ENCODE data around the gene PNPLA1.

PNPLA1 gene

DNA sequence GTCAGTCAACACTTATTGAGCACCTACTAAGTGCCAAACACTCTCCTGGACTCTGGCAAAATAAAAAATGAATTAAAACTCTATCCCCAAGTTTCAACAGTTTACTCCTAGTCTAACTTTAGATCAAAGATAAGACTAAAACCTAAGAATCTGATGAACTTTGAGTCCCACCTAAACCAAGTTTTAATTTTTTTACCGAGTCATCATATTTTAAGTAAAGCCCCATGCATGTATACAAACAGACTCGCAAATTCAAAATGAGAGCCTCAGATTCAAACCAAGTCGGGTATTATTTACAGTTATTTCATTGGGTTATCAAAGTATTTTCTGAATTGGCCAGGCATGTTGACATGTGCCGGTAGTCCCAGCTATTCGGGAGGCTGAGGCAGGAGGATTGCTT, 38.7 kb downstream of the PNPLA1 start:
- TF ChIP-seq PATZ1 (CRISPR knock-in tag; IDR thresholded peaks at IDR 0.05; ENCODE audit: borderline replicate concordance) (no peak), ISL1 (CRISPR knock-in tag; IDR thresholded peaks at IDR 0.05) (no peak), PPARA (CRISPR knock-in tag; IDR thresholded peaks at IDR 0.05; ENCODE audit: borderline replicate concordance) (no peak), GLIS3 (CRISPR knock-in tag; IDR thresholded peaks at IDR 0.05) (no peak), ESRRG (CRISPR knock-in tag; IDR thresholded peaks at IDR 0.05) (no peak), ZFP30 (CRISPR knock-in tag; IDR thresholded peaks at IDR 0.05) (no peak), RARB (CRISPR knock-in tag; IDR thresholded peaks at IDR 0.05) (no peak), OSR1 (CRISPR knock-in tag; IDR thresholded peaks at IDR 0.05) (no peak), ARNTL (CRISPR knock-in tag; IDR thresholded peaks at IDR 0.05; ENCODE audit: borderline replicate concordance, low read depth) (no peak), ZNF8 (CRISPR knock-in tag; IDR thresholded peaks at IDR 0.05) (no peak), SNAI2 (CRISPR knock-in tag; IDR thresholded peaks at IDR 0.05) (no peak), CSDC2 (CRISPR knock-in tag; IDR thresholded peaks at IDR 0.05) (no peak), ZNF565 (CRISPR knock-in tag; conservative IDR thresholded peaks at IDR 0.05; ENCODE audit: low read depth) (no peak)
- TF ChIP-seq, protein P1, sequence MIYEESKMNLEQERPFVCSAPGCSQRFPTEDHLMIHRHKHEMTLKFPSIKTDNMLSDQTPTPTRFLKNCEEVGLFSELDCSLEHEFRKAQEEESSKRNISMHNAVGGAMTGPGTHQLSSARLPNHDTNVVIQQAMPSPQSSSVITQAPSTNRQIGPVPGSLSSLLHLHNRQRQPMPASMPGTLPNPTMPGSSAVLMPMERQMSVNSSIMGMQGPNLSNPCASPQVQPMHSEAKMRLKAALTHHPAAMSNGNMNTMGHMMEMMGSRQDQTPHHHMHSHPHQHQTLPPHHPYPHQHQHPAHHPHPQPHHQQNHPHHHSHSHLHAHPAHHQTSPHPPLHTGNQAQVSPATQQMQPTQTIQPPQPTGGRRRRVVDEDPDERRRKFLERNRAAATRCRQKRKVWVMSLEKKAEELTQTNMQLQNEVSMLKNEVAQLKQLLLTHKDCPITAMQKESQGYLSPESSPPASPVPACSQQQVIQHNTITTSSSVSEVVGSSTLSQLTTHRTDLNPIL (CRISPR knock-in tag; IDR thresholded peaks at IDR 0.05; ENCODE audit: low read depth), result no peak
- TF ChIP-seq, protein P2, sequence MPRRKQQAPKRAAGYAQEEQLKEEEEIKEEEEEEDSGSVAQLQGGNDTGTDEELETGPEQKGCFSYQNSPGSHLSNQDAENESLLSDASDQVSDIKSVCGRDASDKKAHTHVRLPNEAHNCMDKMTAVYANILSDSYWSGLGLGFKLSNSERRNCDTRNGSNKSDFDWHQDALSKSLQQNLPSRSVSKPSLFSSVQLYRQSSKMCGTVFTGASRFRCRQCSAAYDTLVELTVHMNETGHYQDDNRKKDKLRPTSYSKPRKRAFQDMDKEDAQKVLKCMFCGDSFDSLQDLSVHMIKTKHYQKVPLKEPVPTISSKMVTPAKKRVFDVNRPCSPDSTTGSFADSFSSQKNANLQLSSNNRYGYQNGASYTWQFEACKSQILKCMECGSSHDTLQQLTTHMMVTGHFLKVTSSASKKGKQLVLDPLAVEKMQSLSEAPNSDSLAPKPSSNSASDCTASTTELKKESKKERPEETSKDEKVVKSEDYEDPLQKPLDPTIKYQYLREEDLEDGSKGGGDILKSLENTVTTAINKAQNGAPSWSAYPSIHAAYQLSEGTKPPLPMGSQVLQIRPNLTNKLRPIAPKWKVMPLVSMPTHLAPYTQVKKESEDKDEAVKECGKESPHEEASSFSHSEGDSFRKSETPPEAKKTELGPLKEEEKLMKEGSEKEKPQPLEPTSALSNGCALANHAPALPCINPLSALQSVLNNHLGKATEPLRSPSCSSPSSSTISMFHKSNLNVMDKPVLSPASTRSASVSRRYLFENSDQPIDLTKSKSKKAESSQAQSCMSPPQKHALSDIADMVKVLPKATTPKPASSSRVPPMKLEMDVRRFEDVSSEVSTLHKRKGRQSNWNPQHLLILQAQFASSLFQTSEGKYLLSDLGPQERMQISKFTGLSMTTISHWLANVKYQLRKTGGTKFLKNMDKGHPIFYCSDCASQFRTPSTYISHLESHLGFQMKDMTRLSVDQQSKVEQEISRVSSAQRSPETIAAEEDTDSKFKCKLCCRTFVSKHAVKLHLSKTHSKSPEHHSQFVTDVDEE (CRISPR knock-in tag; IDR thresholded peaks at IDR 0.05), result no peak
- TF ChIP-seq, protein P3, sequence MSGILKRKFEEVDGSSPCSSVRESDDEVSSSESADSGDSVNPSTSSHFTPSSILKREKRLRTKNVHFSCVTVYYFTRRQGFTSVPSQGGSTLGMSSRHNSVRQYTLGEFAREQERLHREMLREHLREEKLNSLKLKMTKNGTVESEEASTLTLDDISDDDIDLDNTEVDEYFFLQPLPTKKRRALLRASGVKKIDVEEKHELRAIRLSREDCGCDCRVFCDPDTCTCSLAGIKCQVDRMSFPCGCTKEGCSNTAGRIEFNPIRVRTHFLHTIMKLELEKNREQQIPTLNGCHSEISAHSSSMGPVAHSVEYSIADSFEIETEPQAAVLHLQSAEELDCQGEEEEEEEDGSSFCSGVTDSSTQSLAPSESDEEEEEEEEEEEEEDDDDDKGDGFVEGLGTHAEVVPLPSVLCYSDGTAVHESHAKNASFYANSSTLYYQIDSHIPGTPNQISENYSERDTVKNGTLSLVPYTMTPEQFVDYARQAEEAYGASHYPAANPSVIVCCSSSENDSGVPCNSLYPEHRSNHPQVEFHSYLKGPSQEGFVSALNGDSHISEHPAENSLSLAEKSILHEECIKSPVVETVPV (CRISPR knock-in tag; IDR thresholded peaks at IDR 0.05), result no peak
- TF ChIP-seq, protein P4, sequence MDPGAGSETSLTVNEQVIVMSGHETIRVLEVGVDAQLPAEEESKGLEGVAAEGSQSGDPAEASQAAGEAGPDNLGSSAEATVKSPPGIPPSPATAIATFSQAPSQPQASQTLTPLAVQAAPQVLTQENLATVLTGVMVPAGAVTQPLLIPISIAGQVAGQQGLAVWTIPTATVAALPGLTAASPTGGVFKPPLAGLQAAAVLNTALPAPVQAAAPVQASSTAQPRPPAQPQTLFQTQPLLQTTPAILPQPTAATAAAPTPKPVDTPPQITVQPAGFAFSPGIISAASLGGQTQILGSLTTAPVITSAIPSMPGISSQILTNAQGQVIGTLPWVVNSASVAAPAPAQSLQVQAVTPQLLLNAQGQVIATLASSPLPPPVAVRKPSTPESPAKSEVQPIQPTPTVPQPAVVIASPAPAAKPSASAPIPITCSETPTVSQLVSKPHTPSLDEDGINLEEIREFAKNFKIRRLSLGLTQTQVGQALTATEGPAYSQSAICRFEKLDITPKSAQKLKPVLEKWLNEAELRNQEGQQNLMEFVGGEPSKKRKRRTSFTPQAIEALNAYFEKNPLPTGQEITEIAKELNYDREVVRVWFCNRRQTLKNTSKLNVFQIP (CRISPR knock-in tag; IDR thresholded peaks at IDR 0.05; ENCODE audit: borderline replicate concordance, low read depth), result no peak
- ATAC-seq, result no peak

DNA sequence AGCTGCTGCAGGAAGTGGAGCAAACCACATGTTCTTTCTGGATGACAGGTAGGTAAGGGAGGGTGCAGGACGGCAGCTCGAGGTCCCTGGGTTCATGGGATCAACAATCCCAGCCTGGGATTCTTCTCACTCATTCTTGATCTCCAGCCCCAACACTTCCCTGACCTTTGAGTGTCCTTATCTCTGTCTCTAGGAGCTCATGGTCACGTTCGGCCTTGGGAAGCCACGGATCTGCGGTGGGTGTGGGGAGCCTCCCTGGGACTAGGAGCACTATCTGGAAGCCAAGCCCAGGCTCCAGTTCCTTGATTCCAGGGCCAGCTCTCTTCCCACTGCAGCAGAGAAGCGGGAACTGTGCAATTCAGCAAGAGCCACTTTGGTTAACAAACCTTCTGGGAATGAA, 39.3 kb downstream of the PNPLA1 start:
- ATAC-seq, result no peak
- TF ChIP-seq RARB (CRISPR knock-in tag; IDR thresholded peaks at IDR 0.05) (no peak), CSDC2 (CRISPR knock-in tag; IDR thresholded peaks at IDR 0.05) (no peak), BACH2 (CRISPR knock-in tag; IDR thresholded peaks at IDR 0.05; ENCODE audit: borderline replicate concordance) (no peak), ZFP3 (CRISPR knock-in tag; IDR thresholded peaks at IDR 0.05) (no peak), TCF4 (CRISPR knock-in tag; IDR thresholded peaks at IDR 0.05; ENCODE audit: borderline replicate concordance) (no peak)

DNA sequence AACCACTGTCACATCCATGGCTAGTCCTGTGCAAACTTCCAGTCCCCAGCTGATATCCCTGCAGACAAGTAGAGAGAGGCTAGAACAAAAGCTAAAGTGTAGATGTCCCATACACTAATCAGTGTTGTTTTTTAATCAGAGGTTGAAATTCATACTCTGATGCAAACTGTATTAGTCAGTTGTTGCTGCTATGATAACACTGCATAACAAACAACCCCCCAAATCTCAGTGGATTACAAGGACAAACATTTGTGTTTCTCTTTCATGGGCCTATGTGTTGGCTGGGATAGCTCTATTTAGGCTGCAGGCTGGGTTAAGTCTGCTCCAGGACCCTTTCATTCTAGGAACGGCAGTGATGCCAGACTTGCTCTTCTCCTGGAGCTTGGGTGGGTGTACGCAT, 40.0 kb downstream of the PNPLA1 start:
- TF ChIP-seq ESRRG (CRISPR knock-in tag; IDR thresholded peaks at IDR 0.05) (no peak), ZNF8 (CRISPR knock-in tag; IDR thresholded peaks at IDR 0.05) (no peak), ZNF565 (CRISPR knock-in tag; conservative IDR thresholded peaks at IDR 0.05; ENCODE audit: low read depth) (no peak)
- ATAC-seq, result no peak
